Measurements from ENCODE around the gene CUTA.

DNA sequence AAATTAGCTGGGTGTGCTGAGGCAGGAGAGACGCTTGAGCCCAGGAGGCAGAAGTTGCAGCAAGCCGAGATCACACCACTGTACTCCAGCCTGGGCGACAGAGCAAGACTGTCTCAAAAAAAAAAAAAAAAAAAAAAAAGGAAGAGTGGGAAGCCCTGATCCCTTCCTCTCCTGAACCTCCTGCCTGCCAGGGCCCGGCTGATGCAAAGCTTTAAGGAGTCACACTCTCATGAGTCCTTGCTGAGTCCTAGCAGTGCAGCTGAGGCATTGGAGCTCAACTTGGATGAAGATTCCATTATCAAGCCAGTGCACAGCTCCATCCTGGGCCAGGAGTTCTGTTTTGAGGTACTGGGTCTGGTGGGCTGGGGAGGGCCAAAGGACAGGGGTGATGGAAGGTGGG is 17.1 kb upstream of the CUTA start:
- TF ChIP-seq, protein P1, sequence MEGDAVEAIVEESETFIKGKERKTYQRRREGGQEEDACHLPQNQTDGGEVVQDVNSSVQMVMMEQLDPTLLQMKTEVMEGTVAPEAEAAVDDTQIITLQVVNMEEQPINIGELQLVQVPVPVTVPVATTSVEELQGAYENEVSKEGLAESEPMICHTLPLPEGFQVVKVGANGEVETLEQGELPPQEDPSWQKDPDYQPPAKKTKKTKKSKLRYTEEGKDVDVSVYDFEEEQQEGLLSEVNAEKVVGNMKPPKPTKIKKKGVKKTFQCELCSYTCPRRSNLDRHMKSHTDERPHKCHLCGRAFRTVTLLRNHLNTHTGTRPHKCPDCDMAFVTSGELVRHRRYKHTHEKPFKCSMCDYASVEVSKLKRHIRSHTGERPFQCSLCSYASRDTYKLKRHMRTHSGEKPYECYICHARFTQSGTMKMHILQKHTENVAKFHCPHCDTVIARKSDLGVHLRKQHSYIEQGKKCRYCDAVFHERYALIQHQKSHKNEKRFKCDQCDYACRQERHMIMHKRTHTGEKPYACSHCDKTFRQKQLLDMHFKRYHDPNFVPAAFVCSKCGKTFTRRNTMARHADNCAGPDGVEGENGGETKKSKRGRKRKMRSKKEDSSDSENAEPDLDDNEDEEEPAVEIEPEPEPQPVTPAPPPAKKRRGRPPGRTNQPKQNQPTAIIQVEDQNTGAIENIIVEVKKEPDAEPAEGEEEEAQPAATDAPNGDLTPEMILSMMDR (conservative IDR thresholded peaks at IDR 0.05; ENCODE audit: low read length): no peak
- TF ChIP-seq EZH2phosphoT487 (IDR thresholded peaks at IDR 0.05; ENCODE audit: borderline replicate concordance): no peak
